GM18858 (cell line): ENCODE results near the gene PCGF5.
"Not testable (repeated sequence)": the region's sequence is repeated elsewhere in the genome, so short reads cannot be mapped to it uniquely, and the experiment has no call there.

Experiments
- ATAC-seq: cut with Tn5 transposase; IDR thresholded peaks from one replicate; pipeline ENCODE4 v1.9.1; 2021; ENCODE audit not compliant: unreplicated experiment

The PCGF5 gene

DNA sequence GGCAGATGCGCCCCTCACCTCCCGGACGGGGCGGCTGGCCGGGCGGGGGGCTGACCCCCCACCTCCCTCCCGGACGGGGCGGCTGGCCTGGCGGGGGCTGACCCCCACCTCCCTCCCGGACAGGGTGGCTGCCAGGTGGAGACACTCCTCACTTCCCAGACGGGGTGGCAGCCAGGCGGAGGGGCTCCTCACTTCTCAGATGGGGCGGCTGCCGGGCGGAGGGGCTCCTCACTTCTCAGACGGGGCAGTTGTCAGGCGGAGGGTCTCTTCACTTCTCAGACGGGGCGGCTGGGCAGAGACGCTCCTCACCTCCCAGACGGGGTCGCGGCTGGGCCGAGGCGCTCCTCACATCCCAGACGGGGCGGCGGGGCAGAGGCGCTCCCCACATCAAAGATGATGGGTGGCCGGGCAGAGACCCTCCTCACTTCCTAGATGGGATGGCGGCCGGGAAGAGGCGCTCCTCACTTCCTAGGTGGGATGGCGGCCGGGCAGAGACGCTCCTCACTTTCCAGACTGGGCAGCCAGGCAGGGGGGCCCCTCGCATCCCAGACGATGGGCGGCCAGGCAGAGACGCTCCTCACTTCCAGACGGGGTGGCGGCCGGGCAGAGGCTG is 102.9 kb downstream of the PCGF5 start:
- not testable (repeated sequence) for ATAC-seq

DNA sequence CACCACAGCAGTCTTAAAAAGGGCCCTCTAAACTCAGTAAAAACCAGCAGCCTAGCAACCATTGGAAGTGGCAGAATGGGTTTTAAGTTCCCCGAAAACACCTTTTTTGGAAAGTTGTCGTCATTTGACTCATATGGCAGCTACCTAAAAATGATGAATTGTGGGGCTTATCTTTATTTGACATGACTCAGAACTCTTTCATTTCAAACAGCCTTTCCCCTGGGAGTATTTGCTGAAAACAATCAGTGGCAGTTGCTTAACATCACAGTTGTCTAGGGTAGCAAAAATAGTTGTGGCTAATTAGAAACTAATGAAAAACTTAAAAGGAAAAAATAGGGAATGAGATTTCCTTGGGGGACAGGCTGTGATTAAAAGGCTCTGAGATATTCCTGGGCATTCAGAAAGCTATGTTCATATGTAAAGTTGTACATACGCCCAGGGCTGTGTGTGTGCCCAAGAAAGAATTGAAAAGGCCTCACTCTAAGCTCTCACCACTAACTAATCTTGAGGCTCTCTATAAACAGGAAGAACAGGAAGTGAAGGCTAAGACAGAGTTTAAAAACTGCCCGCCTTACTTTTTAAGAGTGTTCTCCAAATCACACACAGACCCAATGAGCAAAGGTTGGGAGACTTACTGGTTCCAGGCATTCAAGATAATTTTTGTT is 108.0 kb downstream of the PCGF5 start:
- no peak for ATAC-seq
